HepG2 (cell line): ENCODE results near the gene GIPC1. TPM values are rescaled to one million over a fixed set of nuclear protein-coding genes. Genes with fewer than 3 reads are reported as not detected.

Experiments used
- DMAP1 ChIP-seq: IDR thresholded peaks from 2 replicates; pipeline ENCODE4 v1.6.1; 2016
- E2F5 ChIP-seq: sonication (generic); formaldehyde crosslinking; conservative IDR thresholded peaks from 2 replicates; pipeline ENCODE4 v1.4.0; 2020; ENCODE audit warnings: missing genetic modification reagents
- HOMEZ ChIP-seq: IDR thresholded peaks from 2 replicates; pipeline ENCODE4 v1.6.1; 2016; ENCODE audit warnings: low read depth
- JUN ChIP-seq: sonication (generic); formaldehyde crosslinking; IDR thresholded peaks from 2 replicates; pipeline ENCODE4 v1.4.0; 2020; ENCODE audit warnings: mild to moderate bottlenecking, missing genetic modification reagents
- KDM2A ChIP-seq: sonication (generic); formaldehyde crosslinking; IDR thresholded peaks from 2 replicates; pipeline ENCODE4 v1.4.0; 2020; ENCODE audit warnings: low read depth, missing genetic modification reagents, borderline replicate concordance
- KLF6 ChIP-seq: IDR thresholded peaks from 2 replicates; pipeline ENCODE4 v1.8.0; 2016; ENCODE audit warnings: missing biosample characterization, missing genetic modification reagents
- MZF1 ChIP-seq: sonication (generic); formaldehyde crosslinking; IDR thresholded peaks from 2 replicates; pipeline ENCODE4 v1.8.1; 2023; ENCODE audit warnings: mild to moderate bottlenecking, missing genetic modification reagents, borderline replicate concordance
- RBFOX2 ChIP-seq: fragments of 200-400 bp; formaldehyde crosslinking; IDR thresholded peaks from 2 replicates; pipeline ENCODE4 v1.6.1; 2017; ENCODE audit warnings: low read depth, mild to moderate bottlenecking, low read length
- SAP130 ChIP-seq: IDR thresholded peaks from 2 replicates; pipeline ENCODE4 v1.6.1; 2016; ENCODE audit warnings: low read depth
- SIN3A ChIP-seq: IDR thresholded peaks from 2 replicates; pipeline ENCODE4 v1.6.1; 2011; ENCODE audit warnings: low read depth, mild to moderate bottlenecking, control low read depth, low read length, borderline replicate concordance
- SIX4 ChIP-seq: sonication (generic); formaldehyde crosslinking; IDR thresholded peaks from 2 replicates; pipeline ENCODE4 v1.4.0; 2020; ENCODE audit warnings: missing genetic modification reagents
- SMAD1 ChIP-seq: sonication (generic); formaldehyde crosslinking; IDR thresholded peaks from 2 replicates; pipeline ENCODE4 v1.4.0; 2020; ENCODE audit warnings: missing genetic modification reagents, low read depth, mild to moderate bottlenecking, borderline replicate concordance
- SSRP1 ChIP-seq: IDR thresholded peaks from 2 replicates; pipeline ENCODE4 v1.6.1; 2016; ENCODE audit warnings: control low read depth
- THAP11 ChIP-seq: IDR thresholded peaks from 2 replicates; pipeline ENCODE4 v1.6.1; 2016; ENCODE audit warnings: missing biosample characterization, missing genetic modification reagents
- TOPORS ChIP-seq: sonication (generic); formaldehyde crosslinking; IDR thresholded peaks from 2 replicates; pipeline ENCODE4 v1.8.0; 2023; ENCODE audit warnings: mild to moderate bottlenecking, missing genetic modification reagents
- XBP1 ChIP-seq: sonication (generic); formaldehyde crosslinking; IDR thresholded peaks from 2 replicates; pipeline ENCODE4 v1.5.0; 2020; ENCODE audit warnings: missing genetic modification reagents
- ZBTB3 ChIP-seq: sonication (generic); formaldehyde crosslinking; IDR thresholded peaks from 2 replicates; pipeline ENCODE4 v1.4.0; 2020; ENCODE audit warnings: low read depth, mild to moderate bottlenecking, moderate library complexity, missing genetic modification reagents, borderline replicate concordance
- ZBTB38 ChIP-seq: sonication (generic); formaldehyde crosslinking; IDR thresholded peaks from 2 replicates; pipeline ENCODE4 v1.5.1; 2020; ENCODE audit warnings: mild to moderate bottlenecking, missing genetic modification reagents
- ZFYVE20 ChIP-seq: sonication (generic); formaldehyde crosslinking; IDR thresholded peaks from 2 replicates; pipeline ENCODE4 v1.8.0; 2023; ENCODE audit warnings: low read depth, mild to moderate bottlenecking, moderate library complexity, missing genetic modification reagents, borderline replicate concordance
- ZNF33B ChIP-seq: sonication (generic); formaldehyde crosslinking; IDR thresholded peaks from 2 replicates; pipeline ENCODE4 v1.5.1; 2020; ENCODE audit warnings: mild to moderate bottlenecking, missing genetic modification reagents
- ZNF446 ChIP-seq: sonication (generic); formaldehyde crosslinking; IDR thresholded peaks from 2 replicates; pipeline ENCODE4 v1.5.0; 2020; ENCODE audit warnings: mild to moderate bottlenecking, missing genetic modification reagents
- ZNF503 ChIP-seq: sonication (generic); formaldehyde crosslinking; IDR thresholded peaks from 2 replicates; pipeline ENCODE4 v1.4.0; 2020; ENCODE audit warnings: missing genetic modification reagents
- ZNF510 ChIP-seq: sonication (generic); formaldehyde crosslinking; IDR thresholded peaks from 2 replicates; pipeline ENCODE4 v1.4.0; 2020; ENCODE audit warnings: low read depth, mild to moderate bottlenecking, missing genetic modification reagents
- ZNF546 ChIP-seq: sonication (generic); formaldehyde crosslinking; conservative IDR thresholded peaks from 2 replicates; pipeline ENCODE4 v1.8.1; 2023; ENCODE audit warnings: mild to moderate bottlenecking, missing genetic modification reagents
- ZNF639 ChIP-seq: conservative IDR thresholded peaks from 2 replicates; pipeline ENCODE4 v1.6.1; 2018; ENCODE audit warnings: missing genetic modification reagents
- ZNF768 ChIP-seq: sonication (generic); formaldehyde crosslinking; IDR thresholded peaks from 2 replicates; pipeline ENCODE4 v1.4.0; 2020; ENCODE audit warnings: missing genetic modification reagents
- polyA plus RNA-seq, 8 experiments: library from polyadenylated mRNA; depleted of rRNA in 3 of 8; stranded (reverse) in 7 of 8; unstranded in 1 of 8; fragments of >200 nt; fragmentation: Illumina TruSeq in 4 of 8; extraction: Trizol in 4 of 8; gene quantifications; 2 replicates each; pipeline versions ENCODE4 v1.2.1 to v1.2.3, GENCODE V29; 2011 to 2016; ENCODE audit warnings: low read depth in 4 of 8, missing spikeins in 1 of 8, mixed read lengths in 1 of 8; ENCODE audit not compliant: insufficient read depth in 1 of 8
- total RNA-seq, 5 experiments: library from RNA; depleted of rRNA; stranded (reverse); fragments of >200 nt; fragmentation: Illumina TruSeq; extraction: Trizol; gene quantifications; 2 replicates each; pipeline ENCODE4 v1.2.3, GENCODE V29; 2016; ENCODE audit warnings: low read depth in 1 of 5

GIPC1 gene
- total and polyA plus RNA-seq, 2 of the 13 experiments (the other 11 are each of a cell fraction or from before 2014, with no cell fraction given), result 27.1 to 48.1 TPM

GRCh38 chr19:14517840-14518505 is 22.0 kb upstream of the GIPC1 start, which contains the start of gene DNAJB1 (continued):
- TF ChIP-seq MZF1, result 0 out of 2 replicates have a peak, but pooled peaks have one; percentile 38
- peak; percentile 53; the same call in 1 of the 2 replicates for TF ChIP-seq SAP130 (CRISPR knock-in tag)
- TF ChIP-seq DMAP1 (CRISPR knock-in tag), result peak; percentile 62; the same call in 1 of the 2 replicates
- TF ChIP-seq SIX4 (CRISPR knock-in tag), result peak; percentile 11; the same call in 1 of the 2 replicates
- no peak for TF ChIP-seq JUN (CRISPR knock-in tag)
- no peak; the same call in 1 of the 2 replicates for TF ChIP-seq ZBTB3
- 0 out of 2 replicates have a peak, but pooled peaks have one; percentile 25 for TF ChIP-seq KLF6 (CRISPR knock-in tag)
- TF ChIP-seq ZNF510, result peak; percentile 62; the same call in 1 of the 2 replicates
- peak; percentile 83; the same call in 1 of the 2 replicates for TF ChIP-seq SMAD1 (CRISPR knock-in tag)
- TF ChIP-seq SIN3A, result peak; percentile 69; the same call in 1 of the 2 replicates
- TF ChIP-seq ZNF768 (CRISPR knock-in tag), result peak; percentile 30; the same call in 1 of the 2 replicates
- peak; percentile 62 for TF ChIP-seq KDM2A
- no peak for TF ChIP-seq ZBTB38 (CRISPR knock-in tag)
- TF ChIP-seq SSRP1, result no peak
- 0 out of 2 replicates have a peak, but pooled peaks have one; percentile 75 for TF ChIP-seq ZFYVE20 (CRISPR knock-in tag)
- TF ChIP-seq XBP1 (CRISPR knock-in tag), result 0 out of 2 replicates have a peak, but pooled peaks have one; percentile 52
- TF ChIP-seq ZNF503 (CRISPR knock-in tag), result peak; percentile 46; the same call in 1 of the 2 replicates
- TF ChIP-seq TOPORS, result 0 out of 2 replicates have a peak, but pooled peaks have one; percentile 37
- no peak for TF ChIP-seq ZNF33B
- peak; percentile 4; the same call in 1 of the 2 replicates for TF ChIP-seq HOMEZ (CRISPR knock-in tag)
- TF ChIP-seq THAP11, result no peak; the same call in none of the 2 replicates
- TF ChIP-seq E2F5, result 0 out of 2 replicates have a peak, but pooled peaks have one; percentile 59
- peak; percentile 85; the same call in 1 of the 2 replicates for TF ChIP-seq ZNF446 (CRISPR knock-in tag)
- TF ChIP-seq ZNF639 (CRISPR knock-in tag), result peak; percentile 48; the same call in 1 of the 2 replicates
- TF ChIP-seq RBFOX2, result peak; percentile 93
- TF ChIP-seq ZNF546, result peak; percentile 39; the same call in 1 of the 2 replicates
